GM12878 (cell line): ENCODE data around the gene MTX1. TPM values are rescaled to one million over a fixed set of nuclear protein-coding genes. Genes with fewer than 3 reads are reported as not detected.
"Not testable (repeated sequence)": the region's sequence is repeated elsewhere in the genome, so short reads cannot be mapped to it uniquely, and the experiment has no call there.

ENCODE experiments used
- ATAC-seq: fragments of 200-7000 bp; cut with Tn5 transposase; 3 replicates; pipeline ENCODE4 v1.9.1; 2020; ENCODE audit warnings: mild to moderate bottlenecking, moderate library complexity
- BruUV-seq: library from RNA; stranded (reverse); fragments of 400-500 nt; replicated peaks from 2 replicates; lab custom pipeline; 2021; lab: Mats Ljungman, UMichigan
- CTCF ChIA-PET: fragments of 300-600 bp; sonication (Branson Sonifier 250); formaldehyde crosslinking; extraction: SDS; loops from one replicate; lab custom pipeline; 2021; ENCODE audit warnings: inconsistent platforms; lab: Yijun Ruan, JAX
- POLR2A ChIA-PET: fragments of 350-600 bp; formaldehyde crosslinking; extraction: SDS; loops from one replicate; lab custom pipeline; 2021; ENCODE audit warnings: inconsistent platforms; lab: Charles Lee
- RAD21 ChIA-PET: fragments of 300-600 bp; sonication (Branson Sonifier 250); formaldehyde crosslinking; loops from one replicate; lab custom pipeline; 2023; ENCODE audit warnings: antibody characterized with exemption; ENCODE audit not compliant: unreplicated experiment; lab: Charles Lee
- SMC1A ChIA-PET: fragments of 300-600 bp; sonication (Branson Sonifier 250); formaldehyde crosslinking; loops from one replicate; lab custom pipeline; 2023; ENCODE audit not compliant: unreplicated experiment, uncharacterized antibody; lab: Charles Lee
- DNase-seq: peaks from one replicate; pipeline ENCODE4 v3.0.0-alpha.2; 2011; ENCODE audit warnings: low read depth, low spot score
- FAIRE-seq: peaks from 3 replicates; lab custom pipeline; 2011; peaks lifted over from hg19 to GRCh38; lab: Jason Lieb, UNC
- H2AFZ ChIP-seq: 2 replicates; pipeline ENCODE4 v1.6.0; 2011; ENCODE audit warnings: low read depth, low read length, control low read depth; ENCODE audit not compliant: control insufficient read depth
- H3K27ac ChIP-seq: 2 replicates; pipeline ENCODE4 v1.5.1; 2011; ENCODE audit warnings: control low read depth; ENCODE audit not compliant: control insufficient read depth, insufficient read depth
- H3K27me3 ChIP-seq, 2 experiments: replicated peaks in 1 of 2; 2 replicates each; pipeline versions ENCODE4 v1.6.0 to v1.6.1; 2011; ENCODE audit warnings: low read length in 1 of 2; ENCODE audit not compliant: control insufficient read depth in 2 of 2, insufficient read depth in 2 of 2
- H3K36me3 ChIP-seq, 2 experiments: 2 replicates each; pipeline ENCODE4 v1.5.1; 2011; ENCODE audit warnings: low read length in 1 of 2; ENCODE audit not compliant: control insufficient read depth in 2 of 2, insufficient read depth in 2 of 2
- H3K4me1 ChIP-seq: 2 replicates; pipeline ENCODE4 v1.6.1; 2011; ENCODE audit warnings: mild to moderate bottlenecking, low read length, moderate library complexity, mixed read lengths; ENCODE audit not compliant: control insufficient read depth, insufficient read depth
- H3K4me2 ChIP-seq: 2 replicates; pipeline ENCODE4 v1.6.0; 2011; ENCODE audit warnings: control low read depth; ENCODE audit not compliant: control insufficient read depth, insufficient read depth
- H3K4me3 ChIP-seq: fragments of 200-600 bp; sonication (generic); 2 replicates; pipeline ENCODE4 v1.5.1; 2016
- H3K79me2 ChIP-seq: 2 replicates; pipeline ENCODE4 v1.6.0; 2011; ENCODE audit warnings: low read length; ENCODE audit not compliant: control insufficient read depth, insufficient read depth
- H3K9ac ChIP-seq: 2 replicates; pipeline ENCODE4 v1.8.0; 2011; ENCODE audit warnings: low read length, control low read depth, mixed read lengths; ENCODE audit not compliant: control insufficient read depth, insufficient read depth
- H3K9me3 ChIP-seq: replicated peaks from 3 replicates; pipeline ENCODE4 v1.5.1; 2011; ENCODE audit warnings: mild to moderate bottlenecking, low read length; ENCODE audit not compliant: control insufficient read depth, insufficient read depth
- H4K20me1 ChIP-seq: 2 replicates; pipeline ENCODE4 v1.6.0; 2011; ENCODE audit not compliant: control insufficient read depth, insufficient read depth
- CBX5 ChIP-seq: sonication (generic); IDR thresholded peaks from 2 replicates; pipeline ENCODE4 v1.6.1; 2016; ENCODE audit warnings: low read depth, moderate library complexity, mild to moderate bottlenecking, inconsistent platforms
- PAX5 ChIP-seq: IDR thresholded peaks from 2 replicates; pipeline ENCODE4 v1.6.1; 2011; ENCODE audit warnings: low read depth, low read length, borderline replicate concordance
- PML ChIP-seq: IDR thresholded peaks from 2 replicates; pipeline ENCODE4 v1.6.1; 2012; ENCODE audit warnings: low read length, inconsistent platforms
- RUNX3 ChIP-seq: IDR thresholded peaks from 2 replicates; pipeline ENCODE4 v1.6.1; 2012; ENCODE audit warnings: low read length, inconsistent platforms
- SMAD5 ChIP-seq: IDR thresholded peaks from 2 replicates; pipeline ENCODE4 v1.6.1; 2016; ENCODE audit warnings: antibody characterized with exemption, low read depth
- TCF12 ChIP-seq: IDR thresholded peaks from 2 replicates; pipeline ENCODE4 v1.6.1; 2011; ENCODE audit warnings: low read depth, mild to moderate bottlenecking, low read length
- ZBTB40 ChIP-seq: fragments of 450-650 bp; IDR thresholded peaks from 2 replicates; pipeline ENCODE4 v1.6.1; 2016; ENCODE audit warnings: mild to moderate bottlenecking, moderate library complexity, borderline replicate concordance
- ZNF217 ChIP-seq: fragments of 450-650 bp; IDR thresholded peaks from 2 replicates; pipeline ENCODE4 v1.6.1; 2017; ENCODE audit warnings: antibody characterized with exemption, mild to moderate bottlenecking
- ZNF274 ChIP-seq: IDR thresholded peaks from one replicate; pipeline ENCODE4 v1.8.0; 2011; ENCODE audit not compliant: insufficient read length, insufficient read depth
- WGBS: methylation state at CpG from one replicate; pipeline ENCODE4 v1.1.6; 2016; ENCODE audit warnings: low lambda C conversion rate; ENCODE audit not compliant: insufficient replicate concordance, insufficient coverage; ENCODE audit errors: missing lambda C conversion rate; 5-methylcytosine and 5-hydroxymethylcytosine counted together
- in situ Hi-C: fragments of 300-500 bp; cut with MboI; formaldehyde crosslinking; loops from 9 replicates; pipeline ENCODE4 v1.14.3; 2018; ENCODE audit warnings: mixed read lengths
- intact Hi-C: fragments of 100-400 bp; cut with micrococcal nuclease; formaldehyde crosslinking; loops from one replicate; pipeline ENCODE4 v1.14.2; 2022; ENCODE audit not compliant: unreplicated experiment
- polyA plus RNA-seq, 11 experiments: library from polyadenylated mRNA; depleted of rRNA in 4 of 11; unstranded in 6 of 11; stranded (reverse) in 5 of 11; fragments of >200 nt; fragmentation: Nextera tagmentation in 4 of 11; fragmentation: Illumina TruSeq in 1 of 11; extraction: Ambion mirVana in 4 of 11; extraction: Trizol in 1 of 11; gene quantifications; 1 replicate in 1 of 11; 2 replicates in 10 of 11; pipeline versions ENCODE4 v1.2.1 to v1.2.3, GENCODE V29; 2011 to 2016; ENCODE audit warnings: inconsistent platforms in 2 of 11, missing spikeins in 2 of 11, low read depth in 1 of 11
- total RNA-seq, 4 experiments: library from RNA; depleted of rRNA in 3 of 4; stranded (reverse); fragments of >200 nt in 3 of 4; fragmentation: Illumina TruSeq in 1 of 4; extraction: Trizol in 1 of 4; gene quantifications; 2 replicates each; pipeline versions ENCODE4 v1.2.1 to v1.2.3, GENCODE V29; 2013 to 2021

MTX1 gene
- total and polyA plus RNA-seq, 10 of the 15 experiments (the other 5 are each of a cell fraction or from before 2014, with no cell fraction given): 15.8 to 92.0 (median 49.1) TPM

- TF ChIP-seq RUNX3: peak; percentile 47; the same call in 1 of the 2 replicates
- no peak for TF ChIP-seq ZNF274
- TF ChIP-seq PAX5: no peak
- no peak for TF ChIP-seq SMAD5
- TF ChIP-seq CBX5: no peak
Measured at GRCh38 chr1:155193275-155193990, 15.1 kb upstream of the MTX1 start (continued).

- FAIRE-seq, H3K79me2 ChIP-seq, intact Hi-C loops, DNase-seq, H3K36me3 ChIP-seq, H3K27me3 ChIP-seq, in situ Hi-C loops, ATAC-seq, H3K9me3 ChIP-seq, H4K20me1 ChIP-seq, H3K27ac ChIP-seq, BruUV-seq: not testable (repeated sequence)
- ChIA-PET RAD21 (interaction anchor here (0.5 to 3.5 kb wide), 11 partner anchors 9 to 311 kb away, joined by 3 to 77 read pairs (median 4); partner anchors contain the start of genes KRTCAP2, MTX1 and THBS3), POLR2A (interaction anchor here (0.6 to 3.5 kb wide), 12 partner anchors 9 to 736 kb away, joined by 3 to 77 read pairs (median 7); partner anchors contain the start of genes KRTCAP2, MTX1, THBS3 and TRIM46), SMC1A (interaction anchor here (1.1 to 3.5 kb wide), 9 partner anchors 9 to 102 kb away, joined by 4 to 46 read pairs (median 5); partner anchors contain the start of genes KRTCAP2, MTX1, THBS3 and TRIM46), CTCF (interaction anchor here (0.6 to 5.2 kb wide), 31 partner anchors 8 to 346 kb away, joined by 3 to 244 read pairs (median 4); partner anchors contain the start of genes ADAM15, DPM3, KRTCAP2 and MTX1)
- peaks cover 16% of the 10 kb centered on the region for H3K4me1 ChIP-seq
- peak overlapping the region; percentile 77; the same call in 1 of the 2 replicates for H3K4me3 ChIP-seq
- peak overlapping the region; percentile 58 for H3K9ac ChIP-seq
- WGBS: under 1% methylated on average over 16 of the region's 16 CpGs
- peak overlapping the region; percentile 85 for H2AFZ ChIP-seq
- TF ChIP-seq PML: peak; percentile 2; the same call in 1 of the 2 replicates
- peak; percentile 54; the same call in 1 of the 2 replicates for TF ChIP-seq ZBTB40
- 0 out of 2 replicates have a peak, but pooled peaks have one; percentile 1 for TF ChIP-seq TCF12
- TF ChIP-seq ZNF217: peak; percentile 12; the same call in 1 of the 2 replicates
- peak overlapping the region; percentile 89 for H3K4me2 ChIP-seq
Measured at GRCh38 chr1:155193991-155194240, 14.6 kb upstream of the MTX1 start.
